Left ventricle myocardium inferior (tissue), 1 donor: ENCODE data around the gene OSER1. TPM values are rescaled to one million over a fixed set of nuclear protein-coding genes. Genes with fewer than 3 reads are reported as not detected.

Experiments used
- DNase-seq: peaks from one replicate; pipeline ENCODE4 v3.0.0-alpha.2; 2020
- H3K27ac ChIP-seq: fragments of 200-600 bp; replicated peaks from 2 replicates; pipeline ENCODE4 v1.8.0; 2021
- H3K27me3 ChIP-seq: fragments of 200-600 bp; 2 replicates; pipeline ENCODE4 v1.8.0; 2021; ENCODE audit warnings: low read depth
- H3K36me3 ChIP-seq: fragments of 200-600 bp; 2 replicates; pipeline ENCODE4 v1.8.0; 2021
- H3K4me1 ChIP-seq: fragments of 200-600 bp; 2 replicates; pipeline ENCODE4 v1.8.0; 2021
- H3K4me3 ChIP-seq: fragments of 200-600 bp; 2 replicates; pipeline ENCODE4 v1.8.0; 2021; ENCODE audit warnings: mild to moderate bottlenecking, moderate library complexity
- H3K9me3 ChIP-seq: fragments of 200-600 bp; replicated peaks from 2 replicates; pipeline ENCODE4 v1.8.0; 2021
- CTCF ChIP-seq: fragments of 200-600 bp; IDR thresholded peaks from 2 replicates; pipeline ENCODE4 v1.8.0; 2021; ENCODE audit warnings: antibody characterized with exemption, mild to moderate bottlenecking, borderline replicate concordance
- intact Hi-C: fragments of 100-400 bp; cut with micrococcal nuclease; formaldehyde crosslinking; loops from one replicate; pipeline ENCODE4 v1.11.0; 2022
- total RNA-seq: library from RNA; stranded (reverse); fragmentation: NEBNext Ultra II Directional; extraction: Animal tissue kit (Norgen Biotek cat#: 25700); gene quantifications from one replicate; pipeline ENCODE4 v1.2.1, GENCODE V29; 2021
- donor health status: DM: no; HTN: yes; CAD: no; lungs with severe emphysema.

The OSER1 gene
- total RNA-seq, 1 donor from 2014 or later: 34.0 TPM

DNA sequence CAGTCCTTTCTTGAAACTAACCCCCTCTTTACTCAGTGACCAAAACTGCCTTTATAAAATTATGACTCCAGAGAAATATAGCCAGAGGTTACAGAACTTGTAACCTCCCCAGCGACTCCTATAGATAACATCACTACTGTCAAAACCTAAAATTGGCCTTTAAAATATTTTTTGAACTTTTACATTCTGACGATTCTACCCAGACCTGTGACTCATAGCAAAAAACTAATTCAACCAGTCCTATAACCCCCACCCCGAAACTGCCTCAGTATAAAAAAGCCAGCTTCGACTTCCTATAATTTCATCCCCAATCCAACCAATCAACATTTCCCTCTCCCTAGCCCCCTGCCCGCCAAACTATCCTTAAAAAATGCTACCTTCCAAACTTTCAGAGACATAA lies 37.5 kb downstream of the OSER1 start:
- intact Hi-C loops: no loop called here
- H3K36me3 ChIP-seq: peaks cover 5% of the 10 kb centered on the region
- no peak for TF ChIP-seq CTCF
- no peaks in the 10 kb centered on the region for H3K27me3 ChIP-seq
- peak overlapping the region; percentile 94 for H3K27ac ChIP-seq
- H3K4me3 ChIP-seq: no peak overlapping the region
- no peaks in the 10 kb centered on the region for H3K9me3 ChIP-seq
- no peak for DNase-seq
- peaks cover 99% of the 10 kb centered on the region for H3K4me1 ChIP-seq

DNA sequence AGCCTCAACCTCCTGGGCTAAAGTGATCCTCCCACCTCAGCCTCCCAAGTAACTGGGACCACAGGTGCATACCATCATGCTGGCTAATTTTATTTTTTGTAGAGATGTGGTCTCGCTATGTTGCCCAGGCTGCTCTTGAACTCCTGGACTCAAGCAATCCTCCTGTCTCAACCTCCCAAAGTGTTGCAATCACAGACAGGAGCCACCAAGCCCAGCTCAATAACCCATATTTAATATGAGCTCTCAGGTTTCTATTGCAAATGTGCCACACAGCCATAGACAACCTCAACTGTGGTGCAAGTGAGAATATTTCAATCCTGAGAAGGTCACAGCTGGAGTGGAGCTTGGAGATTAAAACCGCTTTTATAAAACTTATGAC lies 38.0 kb downstream of the OSER1 start:
- H3K36me3 ChIP-seq: peaks cover 5% of the 10 kb centered on the region
- peak overlapping the region; percentile 52 for H3K27ac ChIP-seq
- no peaks in the 10 kb centered on the region for H3K9me3 ChIP-seq
- peaks cover 100% of the 10 kb centered on the region for H3K4me1 ChIP-seq
- DNase-seq: no peak
- intact Hi-C loops: no loop called here
- no peak overlapping the region for H3K4me3 ChIP-seq
- no peaks in the 10 kb centered on the region for H3K27me3 ChIP-seq
- TF ChIP-seq CTCF: no peak

- Histone ChIP-seq H3K4me1 (peaks cover 100% of the 10 kb centered on the region), H3K27me3 (no peaks in the 10 kb centered on the region), H3K36me3 (peaks cover 5% of the 10 kb centered on the region), H3K9me3 (no peaks in the 10 kb centered on the region), H3K4me3 (no peak overlapping the region), H3K27ac (peak overlapping the region; percentile 52)
- TF ChIP-seq CTCF: no peak
- intact Hi-C loops: no loop called here
- DNase-seq: no peak
Observed at GRCh38 chr20:44171775-44172571, 38.6 kb downstream of the OSER1 start.

DNA sequence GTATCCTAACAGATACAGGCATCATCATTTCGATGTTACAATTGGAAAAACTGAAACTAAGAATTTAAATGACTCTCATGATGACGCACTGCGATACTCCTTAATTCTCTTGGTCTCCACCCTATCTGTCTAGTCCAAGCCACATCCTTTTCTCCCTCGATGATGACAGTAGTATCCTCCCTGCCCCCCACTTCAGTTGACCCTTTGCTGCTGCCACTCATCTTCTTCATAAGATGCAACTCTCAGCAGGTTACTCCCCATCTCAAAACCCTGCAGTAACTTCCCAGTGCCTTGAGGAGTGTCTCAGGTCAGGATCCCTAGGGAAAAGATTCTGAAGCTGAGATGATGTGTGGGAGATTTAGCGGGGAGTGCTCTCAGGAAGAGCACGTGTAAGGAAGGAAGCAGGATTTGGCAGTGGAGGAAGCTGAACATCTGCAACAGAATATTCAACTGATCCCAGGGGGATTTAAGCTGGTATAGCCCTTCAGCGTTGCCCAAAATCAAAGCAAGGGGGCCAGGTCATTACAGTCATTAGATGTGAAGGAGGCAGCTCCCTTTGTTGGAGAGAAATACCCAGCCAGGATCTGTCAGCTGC lies 39.7 kb downstream of the OSER1 start:
- intact Hi-C loops: no loop called here

GRCh38 chr20:44167736-44168135 lies 42.8 kb downstream of the OSER1 start:
- H3K36me3 ChIP-seq: no peaks in the 10 kb centered on the region
- no peaks in the 10 kb centered on the region for H3K9me3 ChIP-seq
- H3K4me1 ChIP-seq: peaks cover 99% of the 10 kb centered on the region
- TF ChIP-seq CTCF: no peak
- DNase-seq: no peak
- no peaks in the 10 kb centered on the region for H3K27me3 ChIP-seq
- peak overlapping the region; percentile 79 for H3K27ac ChIP-seq
- no peak overlapping the region for H3K4me3 ChIP-seq
- intact Hi-C loops: no loop called here

More for the DNA sequence above, 39.7 kb downstream of the OSER1 start:
- Histone ChIP-seq H3K36me3 (peaks cover 5% of the 10 kb centered on the region), H3K27me3 (no peaks in the 10 kb centered on the region), H3K4me1 (peaks cover 100% of the 10 kb centered on the region), H3K4me3 (no peak overlapping the region), H3K9me3 (no peaks in the 10 kb centered on the region), H3K27ac (peak overlapping the region; percentile 52)
- TF ChIP-seq CTCF: no peak
- DNase-seq: no peak
